Naive thymus-derived CD8-positive, alpha-beta T cell (primary cell): ENCODE results near the gene AGBL3. TPM values are rescaled to one million over a fixed set of nuclear protein-coding genes. Genes with fewer than 3 reads are reported as not detected.
"Not testable (repeated sequence)": the region's sequence is repeated elsewhere in the genome, so short reads cannot be mapped to it uniquely, and the experiment has no call there.

Source experiments
- ATAC-seq, 2 donors: fragments of 150-1000 bp; cut with Tn5 transposase in 1 of 2; sonication (Bioruptor Pico), chemical (Tn5 transposase) in 1 of 2; 1 replicate in 1 of 2; 2 replicates in 1 of 2; pipeline ENCODE4 v1.10.0; 2021; ENCODE audit warnings: mild to moderate bottlenecking in 2 of 2, moderate library complexity in 2 of 2
- POLR2A ChIA-PET: fragments of 350-600 bp; sonication (Branson Sonifier 250); formaldehyde crosslinking; loops from one replicate; lab custom pipeline; 2021; ENCODE audit warnings: antibody characterized with exemption; lab: Charles Lee
- DNase-seq, 10 donors: peaks; one replicate each; pipeline versions ENCODE4 v3.0.0 to v3.0.0-alpha.2; 2020 to 2022
- H3K27ac Mint-ChIP-seq, 10 donors: one replicate each; pipeline ENCODE4 v1.8.0; 2020 to 2022; ENCODE audit warnings: mild to moderate bottlenecking in 10 of 10, mixed read lengths in 10 of 10, moderate library complexity in 4 of 10, inconsistent platforms in 1 of 10
- H3K27me3 Mint-ChIP-seq, 5 donors: one replicate each; pipeline ENCODE4 v1.8.0; 2021 to 2022; ENCODE audit warnings: mixed read lengths in 5 of 5
- H3K36me3 Mint-ChIP-seq, 3 donors: one replicate each; pipeline ENCODE4 v1.8.0; 2020 to 2022; ENCODE audit warnings: mixed read lengths in 3 of 3, mild to moderate bottlenecking in 2 of 3, inconsistent platforms in 1 of 3
- H3K4me1 Mint-ChIP-seq, 4 donors: one replicate each; pipeline ENCODE4 v1.8.0; 2021 to 2022; ENCODE audit warnings: mixed read lengths in 4 of 4
- H3K4me3 Mint-ChIP-seq, 10 donors: one replicate each; pipeline ENCODE4 v1.8.0; 2020 to 2022; ENCODE audit warnings: mild to moderate bottlenecking in 10 of 10, mixed read lengths in 10 of 10, moderate library complexity in 6 of 10, inconsistent platforms in 1 of 10
- H3K9me3 Mint-ChIP-seq, 9 donors: one replicate each; pipeline ENCODE4 v1.8.0; 2020 to 2022; ENCODE audit warnings: mixed read lengths in 9 of 9, mild to moderate bottlenecking in 3 of 9, inconsistent platforms in 1 of 9, moderate library complexity in 1 of 9
- polyA plus RNA-seq, 3 donors: library from polyadenylated mRNA; unstranded; fragments of 300-500 nt; fragmentation: Illumina TruSeq; gene quantifications; one replicate each; pipeline ENCODE4 v1.2.3, GENCODE V29; 2021
- total RNA-seq, 8 experiments: library from RNA in 2 of 8; stranded (reverse) in 2 of 8; gene quantifications; one replicate each; pipeline ENCODE4 v1.2.3 and lab custom pipeline; 2021 to 2026

Gene AGBL3
- total and polyA plus RNA-seq, 5 experiments from 2014 or later = 1.8 to 12.7 (median 4.0) TPM

GRCh38 chr7:135001390-135002165 lies 15.3 kb downstream of the AGBL3 start:
- H3K36me3 Mint-ChIP-seq = peaks cover 0 to 21% (median 6%) of the 10 kb centered on the region in 3 donors
- no peaks in the 10 kb centered on the region for H3K27me3 Mint-ChIP-seq
- H3K4me3 Mint-ChIP-seq = no peak overlapping the region
- H3K4me1 Mint-ChIP-seq = peaks cover 10 to 35% (median 26%) of the 10 kb centered on the region in 4 donors
- DNase-seq (no peak), ATAC-seq (no peak)
- H3K9me3 Mint-ChIP-seq = peaks cover 0 to 9% (median under 1%) of the 10 kb centered on the region in 9 donors
- POLR2A ChIA-PET = interaction anchor here (1.5 kb wide), 1 partner anchor 15 kb away, joined by 4 read pairs; the partner anchor contains the start of gene AGBL3
- peak overlapping the region; percentile 9 to 87 (median 58) for H3K27ac Mint-ChIP-seq

GRCh38 chr7:135012229-135012628 lies 25.9 kb downstream of the AGBL3 start:
- Mint-ChIP-seq H3K27me3 (no peaks in the 10 kb centered on the region), H3K36me3 (peaks cover 0 to 17% (median 9%) of the 10 kb centered on the region in 3 donors), H3K9me3 (peaks cover 0 to 18% (median 4%) of the 10 kb centered on the region in 9 donors), H3K4me3 (no peak overlapping the region), H3K4me1 (peaks cover 0 to 1% (median 0%) of the 10 kb centered on the region in 4 donors), H3K27ac (no peak overlapping the region)
- POLR2A ChIA-PET = no interaction called here
- DNase-seq (no peak), ATAC-seq (no peak)

- H3K36me3 Mint-ChIP-seq = peaks cover 0 to 28% (median 24%) of the 10 kb centered on the region in 3 donors
- POLR2A ChIA-PET = no interaction called here
- DNase-seq = no peak
- H3K27ac Mint-ChIP-seq = no peak overlapping the region
- H3K4me1 Mint-ChIP-seq = peaks cover 0 to 2% (median under 1%) of the 10 kb centered on the region in 4 donors
- no peak overlapping the region for H3K4me3 Mint-ChIP-seq
- ATAC-seq = no peak
- peaks cover 0 to 25% (median 16%) of the 10 kb centered on the region in 9 donors for H3K9me3 Mint-ChIP-seq
- no peaks in the 10 kb centered on the region for H3K27me3 Mint-ChIP-seq
Measured at GRCh38 chr7:135023622-135024021, 37.3 kb downstream of the AGBL3 start.

GRCh38 chr7:135035252-135035651 lies 48.9 kb downstream of the AGBL3 start:
- Mint-ChIP-seq H3K27ac (no peak overlapping the region), H3K9me3 (no peaks in the 10 kb centered on the region), H3K27me3 (peaks cover 0 to 2% (median 0%) of the 10 kb centered on the region in 5 donors), H3K4me1 (no peaks in the 10 kb centered on the region), H3K36me3 (no peaks in the 10 kb centered on the region), H3K4me3 (no peak overlapping the region)
- ATAC-seq (no peak), DNase-seq (no peak)
- POLR2A ChIA-PET = no interaction called here

DNA sequence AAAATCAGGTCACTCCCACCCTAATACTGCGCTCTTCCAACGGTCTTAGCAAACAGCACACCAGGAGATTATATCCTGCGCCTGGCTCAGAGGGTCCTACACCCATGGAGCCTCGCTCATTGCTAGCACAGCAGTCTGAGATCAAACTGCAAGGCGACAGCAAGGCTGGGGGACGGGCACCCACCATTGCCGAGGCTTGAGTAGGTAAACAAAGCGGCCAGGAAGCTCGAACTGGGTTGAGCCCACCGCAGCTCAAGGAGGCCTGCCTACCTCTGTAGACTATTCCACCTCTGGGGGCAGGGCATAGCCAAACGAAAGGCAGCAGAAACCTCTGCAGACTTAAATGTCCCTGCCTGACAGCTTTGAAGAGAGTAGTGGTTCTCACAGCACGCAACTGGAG lies 80.7 kb downstream of the AGBL3 start:
- H3K27ac Mint-ChIP-seq, DNase-seq, H3K4me1 Mint-ChIP-seq, POLR2A ChIA-PET, ATAC-seq, H3K27me3 Mint-ChIP-seq: not testable (repeated sequence)
- H3K4me3 Mint-ChIP-seq = peak overlapping the region in 1 of 10 donors; percentile 41
- peaks cover 4 to 24% (median 14%) of the 10 kb centered on the region in 3 donors for H3K36me3 Mint-ChIP-seq
- peaks cover 0 to 21% (median 6%) of the 10 kb centered on the region in 9 donors for H3K9me3 Mint-ChIP-seq

GRCh38 chr7:135074096-135074495 lies 87.8 kb downstream of the AGBL3 start:
- DNase-seq (no peak), ATAC-seq (no peak)
- no peaks in the 10 kb centered on the region for H3K27me3 Mint-ChIP-seq
- H3K9me3 Mint-ChIP-seq = peaks cover 0 to 9% (median 0%) of the 10 kb centered on the region in 9 donors
- H3K27ac Mint-ChIP-seq = no peak overlapping the region
- H3K4me1 Mint-ChIP-seq = peaks cover 0 to 7% (median 2%) of the 10 kb centered on the region in 4 donors
- no peak overlapping the region for H3K4me3 Mint-ChIP-seq
- no peaks in the 10 kb centered on the region for H3K36me3 Mint-ChIP-seq
- POLR2A ChIA-PET = interaction anchor here (0.6 kb wide), 1 partner anchor 33 kb away, joined by 4 read pairs; no protein-coding TSS in a partner anchor

DNA sequence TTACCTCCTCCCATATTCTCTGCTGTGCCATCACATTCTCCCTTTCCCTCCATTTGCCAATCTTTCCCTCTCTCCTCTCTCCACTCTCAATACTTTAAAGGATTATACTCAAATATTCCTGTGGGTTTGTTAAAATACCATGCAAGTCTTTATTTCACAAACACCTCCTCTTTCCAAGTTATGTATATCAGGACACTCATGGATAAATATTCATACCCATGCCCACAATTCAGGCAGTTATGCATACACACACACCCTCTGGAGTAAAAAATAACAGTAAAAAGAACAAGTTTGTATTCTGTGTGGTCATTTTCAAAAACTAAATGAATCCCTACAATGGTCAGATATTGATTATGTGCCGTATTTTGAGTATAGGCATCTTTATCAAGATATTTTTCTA lies 88.2 kb downstream of the AGBL3 start:
- H3K4me1 Mint-ChIP-seq = peaks cover 0 to 3% (median 1%) of the 10 kb centered on the region in 4 donors
- no peak overlapping the region for H3K27ac Mint-ChIP-seq

GRCh38 chr7:135075716-135076115 lies 89.4 kb downstream of the AGBL3 start:
- peak overlapping the region in 1 of 10 donors; percentile 8 for H3K27ac Mint-ChIP-seq
- no peak for ATAC-seq
- DNase-seq = no peak
- no peak overlapping the region for H3K4me3 Mint-ChIP-seq
- H3K27me3 Mint-ChIP-seq = no peaks in the 10 kb centered on the region
- peaks cover 0 to 4% (median 0%) of the 10 kb centered on the region in 9 donors for H3K9me3 Mint-ChIP-seq
- no peaks in the 10 kb centered on the region for H3K36me3 Mint-ChIP-seq
- POLR2A ChIA-PET = no interaction called here
- H3K4me1 Mint-ChIP-seq = peaks cover 0 to 3% (median 0%) of the 10 kb centered on the region in 4 donors

More for the DNA sequence above, 88.2 kb downstream of the AGBL3 start:
- Mint-ChIP-seq H3K4me3 (no peak overlapping the region), H3K9me3 (peaks cover 0 to 9% (median 0%) of the 10 kb centered on the region in 9 donors), H3K27me3 (no peaks in the 10 kb centered on the region), H3K36me3 (no peaks in the 10 kb centered on the region)
- POLR2A ChIA-PET = interaction anchor here (0.6 kb wide), 1 partner anchor 32 kb away, joined by 4 read pairs; no protein-coding TSS in a partner anchor
- ATAC-seq = no peak
- DNase-seq = no peak

DNA sequence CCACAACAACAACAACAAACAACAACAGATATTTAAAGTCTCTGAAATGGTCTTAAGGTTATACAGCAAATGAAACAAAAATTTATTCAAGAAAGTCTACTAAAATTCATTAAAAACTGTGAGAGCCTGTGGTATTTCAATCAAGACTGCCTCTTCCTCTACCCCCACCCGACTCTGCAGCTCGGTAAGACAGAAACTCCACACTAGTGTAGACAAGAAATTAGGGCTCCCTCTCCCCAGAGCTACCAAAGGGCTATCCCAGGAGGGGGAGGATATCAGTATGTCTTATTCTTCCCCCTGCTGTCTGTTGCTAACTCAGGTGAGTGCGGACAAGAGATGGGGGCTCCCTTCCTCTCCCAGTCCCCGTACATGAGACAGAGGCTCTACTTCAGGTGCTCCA lies 90.6 kb downstream of the AGBL3 start:
- no peak overlapping the region for H3K4me3 Mint-ChIP-seq
- no peak for DNase-seq
- POLR2A ChIA-PET = no interaction called here
- H3K27ac Mint-ChIP-seq = peak overlapping the region in 2 of 10 donors; percentile 14 to 55
- no peaks in the 10 kb centered on the region for H3K36me3 Mint-ChIP-seq
- no peak for ATAC-seq
- H3K9me3 Mint-ChIP-seq = peaks cover 0 to 3% (median 0%) of the 10 kb centered on the region in 9 donors
- H3K27me3 Mint-ChIP-seq = no peaks in the 10 kb centered on the region
- peaks cover 0 to 3% (median 0%) of the 10 kb centered on the region in 4 donors for H3K4me1 Mint-ChIP-seq

DNA sequence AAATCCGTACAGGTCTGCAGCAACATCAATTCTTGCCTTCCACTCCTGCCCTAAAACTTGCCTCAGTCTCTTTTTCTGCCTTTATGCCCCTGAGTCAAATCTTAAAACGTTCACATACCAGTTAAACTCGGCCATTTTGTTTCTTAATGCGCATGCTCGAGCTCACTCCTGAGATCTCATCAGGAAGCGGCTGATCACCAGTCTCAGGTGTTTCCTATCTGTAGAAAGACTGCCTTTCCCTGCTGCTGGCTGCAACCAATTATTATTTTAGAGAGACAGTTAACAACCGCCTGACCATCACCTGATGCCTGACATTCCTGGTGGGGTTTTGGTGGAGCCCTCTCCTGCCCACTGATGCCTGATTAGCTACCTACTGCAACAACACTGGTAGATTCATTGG lies 91.3 kb downstream of the AGBL3 start:
- H3K36me3 Mint-ChIP-seq = no peaks in the 10 kb centered on the region
- POLR2A ChIA-PET = no interaction called here
- no peak overlapping the region for H3K27ac Mint-ChIP-seq
- DNase-seq = no peak
- no peak for ATAC-seq
- H3K27me3 Mint-ChIP-seq = no peaks in the 10 kb centered on the region
- H3K4me1 Mint-ChIP-seq = peaks cover 0 to 3% (median 0%) of the 10 kb centered on the region in 4 donors
- H3K9me3 Mint-ChIP-seq = peaks cover 0 to 1% (median 0%) of the 10 kb centered on the region in 9 donors
- no peak overlapping the region for H3K4me3 Mint-ChIP-seq

DNA sequence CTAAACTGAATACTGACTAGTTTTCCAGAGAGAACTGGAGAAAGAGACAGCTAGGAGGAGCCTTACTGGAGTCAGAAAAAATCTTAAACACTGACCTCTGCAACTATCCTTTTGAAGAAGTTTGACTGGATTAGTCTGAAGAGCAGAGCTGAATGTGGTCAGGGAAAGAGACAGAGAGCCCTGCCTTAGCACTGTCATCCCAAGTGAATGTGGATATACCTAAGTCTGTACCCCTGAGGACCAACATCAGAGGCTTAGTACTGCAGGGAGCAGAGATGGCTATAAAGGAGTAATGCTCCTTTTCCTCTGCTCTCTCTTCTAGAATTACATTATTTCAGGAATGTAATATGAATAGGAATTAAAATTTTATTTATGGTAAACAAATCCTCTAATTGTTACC lies 91.7 kb downstream of the AGBL3 start:
- Mint-ChIP-seq H3K4me3 (no peak overlapping the region), H3K36me3 (no peaks in the 10 kb centered on the region), H3K27ac (no peak overlapping the region), H3K9me3 (no peaks in the 10 kb centered on the region), H3K27me3 (no peaks in the 10 kb centered on the region), H3K4me1 (peaks cover 0 to 4% (median 3%) of the 10 kb centered on the region in 4 donors)
- POLR2A ChIA-PET = no interaction called here
- ATAC-seq = no peak
- no peak for DNase-seq

DNA sequence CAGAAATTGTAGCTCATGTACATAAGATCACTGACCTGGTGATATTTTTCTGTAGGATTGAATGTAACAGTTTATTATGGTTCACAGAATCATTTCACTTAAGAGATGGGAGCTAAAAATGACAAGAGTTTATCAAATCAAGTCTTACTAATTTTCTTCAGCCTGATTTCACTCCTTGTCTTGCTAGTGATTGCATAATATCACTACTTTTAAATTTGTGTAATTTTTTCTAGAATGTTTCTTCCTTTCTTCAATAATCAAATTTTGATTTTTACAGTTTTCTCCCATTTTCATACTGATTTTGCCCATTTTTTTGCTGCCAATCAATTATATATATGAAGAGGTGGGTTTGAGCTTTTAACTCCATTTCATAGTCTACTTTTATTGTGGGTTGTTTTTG lies 92.8 kb downstream of the AGBL3 start:
- Mint-ChIP-seq H3K36me3 (no peaks in the 10 kb centered on the region), H3K4me1 (peaks cover 0 to 6% (median 3%) of the 10 kb centered on the region in 4 donors), H3K27me3 (no peaks in the 10 kb centered on the region), H3K27ac (peak overlapping the region in 1 of 10 donors; percentile 21), H3K4me3 (no peak overlapping the region), H3K9me3 (no peaks in the 10 kb centered on the region)
- ATAC-seq (no peak), DNase-seq (no peak)
- POLR2A ChIA-PET = no interaction called here

- Mint-ChIP-seq H3K4me1 (peaks cover 0 to 6% (median 2%) of the 10 kb centered on the region in 4 donors), H3K27ac (peak overlapping the region in 1 of 10 donors; percentile 6), H3K27me3 (no peaks in the 10 kb centered on the region), H3K9me3 (peaks cover 9 to 36% (median 19%) of the 10 kb centered on the region in 9 donors), H3K36me3 (peaks cover 0 to 33% (median 21%) of the 10 kb centered on the region in 3 donors), H3K4me3 (no peak overlapping the region)
- POLR2A ChIA-PET = no interaction called here
- ATAC-seq (no peak), DNase-seq (no peak)
Measured at GRCh38 chr7:135083005-135083404, 96.7 kb downstream of the AGBL3 start.
